ENCODE data around the gene ST8SIA4. TPM values are rescaled to one million over a fixed set of nuclear protein-coding genes. Genes with fewer than 3 reads are reported as not detected.

ST8SIA4 gene
- total RNA-seq: 1.4 TPM

- ATAC-seq: peak; percentile 81
These were observed at the start of gene ST8SIA4 for GRCh38 chr5:100903039-100903887. ST8SIA4 (minus strand) TSS chr5:100903282; CDS start chr5:100902955, 327 bp downstream.

- ATAC-seq: no peak
These were observed 47.9 kb upstream of the ST8SIA4 start for GRCh38 chr5:100950985-100951384.

GRCh38 chr5:100913298-100913697 is 10.2 kb upstream of the ST8SIA4 start:
- no peak for ATAC-seq

- ATAC-seq: no peak
These were observed 6.0 kb upstream of the ST8SIA4 start for GRCh38 chr5:100909034-100909433.

GRCh38 chr5:100905259-100905914 is 2.3 kb upstream of the ST8SIA4 start:
- ATAC-seq: no peak

GRCh38 chr5:100904259-100904861 is 1.3 kb upstream of the ST8SIA4 start:
- no peak for ATAC-seq

GRCh38 chr5:100902440-100903038 is 543 bp downstream of the ST8SIA4 start:
- ATAC-seq: no peak

- ATAC-seq: peak; percentile 57
These were observed 1.2 kb downstream of the ST8SIA4 start for GRCh38 chr5:100901821-100902341.

- ATAC-seq: peak; percentile 69
These were observed 2.0 kb downstream of the ST8SIA4 start for GRCh38 chr5:100900796-100901781.

- peak; percentile 14 for ATAC-seq
These were observed 2.8 kb downstream of the ST8SIA4 start for GRCh38 chr5:100900142-100900795.

GRCh38 chr5:100899675-100900074 is 3.4 kb downstream of the ST8SIA4 start:
- no peak for ATAC-seq

- ATAC-seq: no peak
These were observed 4.4 kb downstream of the ST8SIA4 start for GRCh38 chr5:100898504-100899346.

- ATAC-seq: no peak
These were observed 7.0 kb downstream of the ST8SIA4 start for GRCh38 chr5:100896054-100896453.

- ATAC-seq: no peak
These were observed 12.5 kb downstream of the ST8SIA4 start for GRCh38 chr5:100890461-100891008.

GRCh38 chr5:100889896-100890295 is 13.2 kb downstream of the ST8SIA4 start:
- no peak for ATAC-seq

- ATAC-seq: no peak
These were observed 13.8 kb downstream of the ST8SIA4 start for GRCh38 chr5:100889165-100889743.

GRCh38 chr5:100877274-100877673 is 25.8 kb downstream of the ST8SIA4 start:
- peak; percentile 63 for ATAC-seq

- ATAC-seq: no peak
These were observed 30.5 kb downstream of the ST8SIA4 start for GRCh38 chr5:100872408-100873190.
